HEK293 (cell line): ENCODE data around the gene CINP.

Source experiments
- CTCF ChIA-PET: fragments of 350-600 bp; formaldehyde crosslinking; extraction: SDS; loops from one replicate; lab custom pipeline; 2021; ENCODE audit warnings: antibody characterized with exemption; lab: Yijun Ruan, JAX
- POLR2A ChIA-PET: fragments of 300-600 bp; formaldehyde crosslinking; extraction: SDS; loops from one replicate; lab custom pipeline; 2020; ENCODE audit warnings: antibody characterized with exemption, inconsistent platforms; lab: Yijun Ruan, JAX
- H3K27ac ChIP-seq: fragments of 200-500 bp; sonication (Bioruptor generic); 2 replicates; pipeline ENCODE4 v1.5.1; 2014; ENCODE audit warnings: low read depth, low read length, control low read depth, inconsistent platforms; ENCODE audit errors: extremely low read depth
- H3K36me3 ChIP-seq, 2 experiments: fragments of 200-500 bp in 1 of 2; sonication (Bioruptor generic) in 1 of 2; 1 replicate in 1 of 2; 2 replicates in 1 of 2; pipeline ENCODE4 v1.5.1; 2014 to 2017; ENCODE audit warnings: inconsistent platforms in 2 of 2, low read length in 2 of 2; ENCODE audit not compliant: control insufficient read depth in 2 of 2, insufficient read depth in 1 of 2
- H3K4me1 ChIP-seq: fragments of 200-500 bp; sonication (Bioruptor generic); 2 replicates; pipeline ENCODE4 v1.5.1; 2014; ENCODE audit warnings: mild to moderate bottlenecking, low read length, inconsistent platforms; ENCODE audit not compliant: control insufficient read depth, insufficient read depth
- H3K4me3 ChIP-seq: 2 replicates; pipeline ENCODE4 v1.5.1; 2011; ENCODE audit warnings: low read depth, mild to moderate bottlenecking, control low read depth, low read length, moderate library complexity
- H3K9me3 ChIP-seq: fragments of 200-500 bp; sonication (Bioruptor generic); 2 replicates; pipeline ENCODE4 v1.5.1; 2014; ENCODE audit warnings: low read depth, low read length, inconsistent platforms; ENCODE audit not compliant: control insufficient read depth, insufficient read depth
- GFI1B ChIP-seq: fragments of 450-650 bp; formaldehyde crosslinking; IDR thresholded peaks from 2 replicates; pipeline ENCODE4 v1.5.1; 2016; ENCODE audit warnings: missing biosample characterization, missing genetic modification characterization
- GLIS2 ChIP-seq: fragments of 450-650 bp; formaldehyde crosslinking; IDR thresholded peaks from 2 replicates; pipeline ENCODE4 v1.5.1; 2016; ENCODE audit warnings: missing biosample characterization, missing genetic modification characterization
- KLF8 ChIP-seq: fragments of 450-650 bp; formaldehyde crosslinking; IDR thresholded peaks from 2 replicates; pipeline ENCODE4 v1.5.1; 2016; ENCODE audit warnings: missing biosample characterization, missing genetic modification characterization
- OVOL3 ChIP-seq: fragments of 450-650 bp; formaldehyde crosslinking; IDR thresholded peaks from 2 replicates; pipeline ENCODE4 v1.5.1; 2016; ENCODE audit warnings: missing biosample characterization, missing genetic modification characterization
- PRDM1 ChIP-seq: fragments of 450-650 bp; formaldehyde crosslinking; IDR thresholded peaks from 2 replicates; pipeline ENCODE4; 2016; ENCODE audit warnings: missing biosample characterization, missing genetic modification characterization
- SCRT2 ChIP-seq: fragments of 450-650 bp; formaldehyde crosslinking; IDR thresholded peaks from 2 replicates; pipeline ENCODE4 v1.5.1; 2016; ENCODE audit warnings: missing biosample characterization, missing genetic modification characterization
- YY2 ChIP-seq: fragments of 450-650 bp; formaldehyde crosslinking; IDR thresholded peaks from 2 replicates; pipeline ENCODE4 v1.5.1; 2016; ENCODE audit warnings: missing biosample characterization, missing genetic modification characterization
- ZFP3 ChIP-seq: fragments of 450-650 bp; formaldehyde crosslinking; IDR thresholded peaks from 2 replicates; pipeline ENCODE4 v1.5.1; 2016; ENCODE audit warnings: low read depth, missing biosample characterization, missing genetic modification characterization
- ZNF121 ChIP-seq: fragments of 450-650 bp; formaldehyde crosslinking; IDR thresholded peaks from 2 replicates; pipeline ENCODE4 v1.5.1; 2016; ENCODE audit warnings: missing biosample characterization, missing genetic modification characterization
- ZNF184 ChIP-seq: fragments of 450-650 bp; IDR thresholded peaks from 2 replicates; pipeline ENCODE4 v1.5.1; 2018; ENCODE audit warnings: missing biosample characterization, mild to moderate bottlenecking, missing genetic modification characterization
- ZNF24 ChIP-seq: fragments of 450-650 bp; formaldehyde crosslinking; IDR thresholded peaks from 2 replicates; pipeline ENCODE4 v1.5.1; 2016; ENCODE audit warnings: missing biosample characterization, missing genetic modification characterization
- ZNF274 ChIP-seq, 2 experiments: fragments of 200-500 bp in 1 of 2; fragments of 450-650 bp in 1 of 2; sonication (Bioruptor generic) in 1 of 2; formaldehyde crosslinking in 1 of 2; IDR thresholded peaks; 2 replicates each; pipeline versions ENCODE4 v1.5.1 to v1.6.1; 2014 to 2016; ENCODE audit warnings: borderline replicate concordance in 1 of 2, inconsistent platforms in 1 of 2, low read length in 1 of 2, missing biosample characterization in 1 of 2, missing genetic modification characterization in 1 of 2
- ZNF311 ChIP-seq: fragments of 450-650 bp; formaldehyde crosslinking; IDR thresholded peaks from 2 replicates; pipeline ENCODE4 v1.5.1; 2017; ENCODE audit warnings: missing biosample characterization, missing genetic modification characterization, borderline replicate concordance
- ZNF335 ChIP-seq: fragments of 450-650 bp; formaldehyde crosslinking; conservative IDR thresholded peaks from 2 replicates; pipeline ENCODE4 v1.5.1; 2016; ENCODE audit warnings: missing biosample characterization, missing genetic modification characterization
- ZNF366 ChIP-seq: fragments of 450-650 bp; formaldehyde crosslinking; conservative IDR thresholded peaks from 2 replicates; pipeline ENCODE4 v1.5.1; 2016; ENCODE audit warnings: missing biosample characterization, missing genetic modification characterization
- ZNF580 ChIP-seq: fragments of 450-650 bp; formaldehyde crosslinking; IDR thresholded peaks from 2 replicates; pipeline ENCODE4 v1.5.1; 2016; ENCODE audit warnings: missing biosample characterization, missing genetic modification characterization
- ZNF626 ChIP-seq: fragments of 450-650 bp; sonication (Bioruptor Pico); formaldehyde crosslinking; IDR thresholded peaks from 2 replicates; pipeline ENCODE4 v1.5.1; 2018; ENCODE audit warnings: missing biosample characterization, missing genetic modification characterization, inconsistent platforms
- ZNF830 ChIP-seq: fragments of 450-650 bp; IDR thresholded peaks from 2 replicates; pipeline ENCODE4 v1.5.0; 2018; ENCODE audit warnings: missing biosample characterization, missing genetic modification characterization, low read depth, mild to moderate bottlenecking, moderate library complexity
- ZSCAN16 ChIP-seq: fragments of 450-650 bp; formaldehyde crosslinking; IDR thresholded peaks from 2 replicates; pipeline ENCODE4 v1.5.1; 2016; ENCODE audit warnings: missing biosample characterization, missing genetic modification characterization
- ZSCAN23 ChIP-seq: fragments of 450-650 bp; formaldehyde crosslinking; IDR thresholded peaks from 2 replicates; pipeline ENCODE4 v1.5.1; 2016; ENCODE audit warnings: missing biosample characterization, missing genetic modification characterization
- TF ChIP-seq, protein P1 (sequence below): fragments of 450-650 bp; formaldehyde crosslinking; optimal IDR thresholded peaks from 2 replicates; pipeline ENCODE3; 2016; ENCODE audit warnings: missing biosample characterization, mild to moderate bottlenecking, missing genetic modification characterization
- TF ChIP-seq, protein P2 (sequence below): fragments of 450-650 bp; formaldehyde crosslinking; IDR thresholded peaks from 2 replicates; pipeline ENCODE4 v1.5.1; 2016; ENCODE audit warnings: missing biosample characterization, missing genetic modification characterization
- TF ChIP-seq, protein P3 (sequence below): fragments of 450-650 bp; formaldehyde crosslinking; IDR thresholded peaks from 2 replicates; pipeline ENCODE4; 2016; ENCODE audit warnings: missing biosample characterization, missing genetic modification characterization
- TF ChIP-seq, protein P4 (sequence below): fragments of 450-650 bp; formaldehyde crosslinking; IDR thresholded peaks from 2 replicates; pipeline ENCODE4 v1.5.1; 2016; ENCODE audit warnings: missing biosample characterization, missing genetic modification characterization

Gene CINP

DNA sequence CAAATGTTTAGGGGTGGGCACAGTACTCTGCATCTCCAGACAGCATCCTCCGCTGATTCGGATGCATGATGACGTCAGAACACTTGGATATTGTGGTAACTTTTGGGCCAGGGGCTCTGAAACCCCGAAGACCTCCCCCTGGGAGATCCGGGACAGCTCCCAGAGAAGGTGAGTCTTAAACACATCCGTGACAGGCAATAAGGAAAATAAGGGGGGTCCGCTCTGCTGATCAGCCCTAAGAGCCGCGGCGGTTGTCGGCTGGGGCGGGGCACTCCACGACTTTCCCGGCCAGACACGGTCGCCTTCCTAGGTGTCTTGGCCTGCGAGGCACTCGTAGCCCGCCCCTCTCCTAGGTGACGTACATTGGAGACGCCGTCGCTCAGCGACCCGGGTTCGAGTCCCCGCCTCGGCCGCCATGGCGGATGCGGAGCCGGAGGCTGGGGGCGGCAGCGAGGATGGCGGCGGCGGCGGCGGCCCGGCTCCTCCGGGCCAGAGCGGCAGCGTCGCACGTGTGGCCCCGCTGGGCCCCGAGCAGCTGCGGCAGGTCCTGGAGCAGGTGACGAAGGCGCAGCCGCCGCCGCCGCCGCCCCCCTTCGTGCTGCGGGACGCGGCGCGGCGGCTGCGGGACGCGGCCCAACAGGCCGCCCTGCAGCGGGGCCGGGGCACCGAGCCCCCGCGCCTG, 43.2 kb downstream of the CINP start, which contains the start of gene ZNF839 (continued):
- TF ChIP-seq ZNF274 (IDR thresholded peaks at IDR 0.05; ENCODE audit: low read length) (no peak), ZNF274 (tag by site-specific recombination; IDR thresholded peaks at IDR 0.05; ENCODE audit: borderline replicate concordance) (no peak), GFI1B (tag by site-specific recombination) (no peak), ZNF830 (no peak), ZNF121 (no peak), KLF8 (tag by site-specific recombination) (peak; percentile 88), ZNF580 (peak; percentile 67; the same call in 1 of the 2 replicates), ZNF184 (tag by site-specific recombination) (peak; percentile 56; the same call in 1 of the 2 replicates), ZSCAN16 (no peak), ZSCAN23 (tag by site-specific recombination) (peak; percentile 46; the same call in 1 of the 2 replicates), ZNF335 (tag by site-specific recombination) (peak; percentile 92)
- TF ChIP-seq, protein P1, sequence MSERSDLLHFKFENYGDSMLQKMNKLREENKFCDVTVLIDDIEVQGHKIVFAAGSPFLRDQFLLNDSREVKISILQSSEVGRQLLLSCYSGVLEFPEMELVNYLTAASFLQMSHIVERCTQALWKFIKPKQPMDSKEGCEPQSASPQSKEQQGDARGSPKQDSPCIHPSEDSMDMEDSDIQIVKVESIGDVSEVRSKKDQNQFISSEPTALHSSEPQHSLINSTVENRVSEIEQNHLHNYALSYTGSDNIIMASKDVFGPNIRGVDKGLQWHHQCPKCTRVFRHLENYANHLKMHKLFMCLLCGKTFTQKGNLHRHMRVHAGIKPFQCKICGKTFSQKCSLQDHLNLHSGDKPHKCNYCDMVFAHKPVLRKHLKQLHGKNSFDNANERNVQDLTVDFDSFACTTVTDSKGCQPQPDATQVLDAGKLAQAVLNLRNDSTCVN: peak; percentile 34

- Histone ChIP-seq H3K36me3 (peaks cover 0 to 16% of the 10 kb centered on the region in 2 experiments; a peak in 1 of 3 replicates), H3K4me3 (peak overlapping the region; percentile 84), H3K4me1 (peaks cover 13% of the 10 kb centered on the region), H3K9me3 (no peaks in the 10 kb centered on the region), H3K27ac (peak overlapping the region; percentile 87; the same call in 1 of the 2 replicates)
- ChIA-PET POLR2A (no interaction called here), CTCF (interaction anchor here (0.6 kb wide), 1 partner anchor 196 kb away, joined by 3 read pairs; no protein-coding TSS in a partner anchor)
- TF ChIP-seq ZFP3 (tag by site-specific recombination) (no peak), ZNF24 (tag by site-specific recombination) (0 out of 2 replicates have a peak, but pooled peaks have one; percentile 59), ZNF366 (tag by site-specific recombination) (peak; percentile 79), GLIS2 (0 out of 2 replicates have a peak, but pooled peaks have one; percentile 19), OVOL3 (tag by site-specific recombination) (no peak)
These were observed 43.9 kb downstream of the CINP start for GRCh38 chr14:102318781-102319276.

DNA sequence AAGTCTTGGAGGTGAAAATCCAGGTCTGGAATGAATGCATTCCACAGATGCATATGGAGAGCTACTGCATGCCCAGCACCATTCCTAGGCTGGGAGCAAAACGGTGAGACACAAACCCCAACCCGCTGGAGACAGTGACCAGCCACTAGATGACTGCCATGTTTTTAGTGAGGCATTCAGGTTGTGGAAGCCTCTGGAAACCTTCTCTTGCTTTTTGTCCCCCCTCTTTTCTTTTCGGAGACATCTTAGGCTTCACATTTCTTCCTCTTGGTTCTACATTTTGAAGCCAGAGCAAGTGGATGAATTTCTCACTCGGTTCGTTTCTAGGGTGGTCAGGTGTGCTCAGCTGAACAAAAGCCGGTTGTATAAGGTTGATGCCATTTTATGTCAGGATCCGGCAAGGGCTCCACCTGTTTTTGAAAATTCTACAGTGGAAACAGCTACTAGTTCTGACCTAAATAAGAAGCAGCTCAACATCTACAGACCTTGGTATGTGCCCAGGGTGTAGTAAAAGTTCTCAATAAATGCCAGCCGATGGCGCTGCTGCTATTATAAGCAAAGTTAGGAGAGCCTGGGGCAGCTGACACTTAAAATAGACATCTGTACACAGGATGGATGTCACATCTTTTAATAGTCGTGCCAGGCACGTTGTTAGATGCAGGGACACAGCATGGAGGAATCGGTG, 45.0 kb downstream of the CINP start:
- peaks cover 13% of the 10 kb centered on the region for H3K4me1 ChIP-seq
- peak overlapping the region; percentile 78 for H3K27ac ChIP-seq
- POLR2A ChIA-PET: interaction anchor here (1.1 to 1.3 kb wide), 2 partner anchors 13 to 45 kb away, joined by 4 to 7 read pairs; partner anchors contain the start of genes CINP, MOK and TECPR2
- TF ChIP-seq, protein P2, sequence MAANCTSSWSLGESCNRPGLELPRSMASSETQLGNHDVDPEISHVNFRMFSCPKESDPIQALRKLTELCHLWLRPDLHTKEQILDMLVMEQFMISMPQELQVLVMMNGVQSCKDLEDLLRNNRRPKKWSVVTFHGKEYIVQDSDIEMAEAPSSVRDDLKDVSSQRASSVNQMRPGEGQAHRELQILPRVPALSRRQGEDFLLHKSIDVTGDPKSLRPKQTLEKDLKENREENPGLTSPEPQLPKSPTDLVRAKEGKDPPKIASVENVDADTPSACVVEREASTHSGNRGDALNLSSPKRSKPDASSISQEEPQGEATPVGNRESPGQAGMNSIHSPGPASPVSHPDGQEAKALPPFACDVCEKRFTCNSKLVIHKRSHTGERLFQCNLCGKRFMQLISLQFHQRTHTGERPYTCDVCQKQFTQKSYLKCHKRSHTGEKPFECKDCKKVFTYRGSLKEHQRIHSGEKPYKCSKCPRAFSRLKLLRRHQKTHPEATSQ (tag by site-specific recombination): no peak
- TF ChIP-seq, protein P3, sequence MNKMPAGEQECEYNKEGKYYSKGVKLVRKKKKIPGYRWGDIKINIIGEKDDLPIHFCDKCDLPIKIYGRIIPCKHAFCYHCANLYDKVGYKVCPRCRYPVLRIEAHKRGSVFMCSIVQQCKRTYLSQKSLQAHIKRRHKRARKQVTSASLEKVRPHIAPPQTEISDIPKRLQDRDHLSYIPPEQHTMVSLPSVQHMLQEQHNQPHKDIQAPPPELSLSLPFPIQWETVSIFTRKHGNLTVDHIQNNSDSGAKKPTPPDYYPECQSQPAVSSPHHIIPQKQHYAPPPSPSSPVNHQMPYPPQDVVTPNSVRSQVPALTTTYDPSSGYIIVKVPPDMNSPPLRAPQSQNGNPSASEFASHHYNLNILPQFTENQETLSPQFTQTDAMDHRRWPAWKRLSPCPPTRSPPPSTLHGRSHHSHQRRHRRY (tag by site-specific recombination): no peak
- TF ChIP-seq YY2 (tag by site-specific recombination): peak; percentile 75
- TF ChIP-seq, protein P1: no peak
- TF ChIP-seq PRDM1: no peak
- peak; percentile 65; the same call in 1 of the 2 replicates for TF ChIP-seq ZSCAN16
- TF ChIP-seq ZNF24 (tag by site-specific recombination): no peak
- no peak for TF ChIP-seq ZNF311 (tag by site-specific recombination)
- no peak for TF ChIP-seq OVOL3 (tag by site-specific recombination)
- TF ChIP-seq ZNF626 (tag by site-specific recombination): no peak
- TF ChIP-seq SCRT2: 0 out of 2 replicates have a peak, but pooled peaks have one; percentile 9
- TF ChIP-seq, protein P4, sequence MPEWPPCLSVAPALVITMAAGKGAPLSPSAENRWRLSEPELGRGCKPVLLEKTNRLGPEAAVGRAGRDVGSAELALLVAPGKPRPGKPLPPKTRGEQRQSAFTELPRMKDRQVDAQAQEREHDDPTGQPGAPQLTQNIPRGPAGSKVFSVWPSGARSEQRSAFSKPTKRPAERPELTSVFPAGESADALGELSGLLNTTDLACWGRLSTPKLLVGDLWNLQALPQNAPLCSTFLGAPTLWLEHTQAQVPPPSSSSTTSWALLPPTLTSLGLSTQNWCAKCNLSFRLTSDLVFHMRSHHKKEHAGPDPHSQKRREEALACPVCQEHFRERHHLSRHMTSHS (tag by site-specific recombination): no peak

More for the DNA sequence above, 45.0 kb downstream of the CINP start:
- peaks cover 0 to 16% of the 10 kb centered on the region in 2 experiments; a peak in 1 of 3 replicates for H3K36me3 ChIP-seq
- CTCF ChIA-PET: interaction anchor here (0.7 to 1.1 kb wide), 3 partner anchors 13 to 141 kb away, joined by 3 to 4 read pairs (median 4); partner anchors contain the start of gene MOK
- H3K4me3 ChIP-seq: peak overlapping the region; percentile 62
- H3K9me3 ChIP-seq: no peaks in the 10 kb centered on the region
